ENCODE measurements around the gene ANKRD2.

ANKRD2 gene

GRCh38 chr10:97632949-97633884 is 60.6 kb downstream of the ANKRD2 start, which contains the start of gene MORN4:
Gene MORN4 (minus strand): TSS chr10:97633500. CDS start chr10:97619653, 13,847 bp downstream.
- POLR2A ChIA-PET = no interaction called here
- CTCF ChIA-PET = interaction anchor here (0.5 kb wide), 1 partner anchor 99 kb away, joined by 3 read pairs; no protein-coding TSS in a partner anchor
- TF ChIP-seq NFRKB (IDR thresholded peaks at IDR 0.05) = no peak
- TF ChIP-seq L3MBTL2 (conservative IDR thresholded peaks at IDR 0.05) = peak; percentile 72
- no peak for TF ChIP-seq ZNF384 (IDR thresholded peaks at IDR 0.05)
- DNase-seq (ENCODE audit: extremely low spot score) = peak; percentile 96
